CD4-positive, alpha-beta T cell treated with Interleukin-17A for 4 hours (primary cell): Measurements from ENCODE around the gene TRIM25.

Experiments used
- DNase-seq: peaks from one replicate; pipeline ENCODE4 v3.0.0-alpha.2; 2020; ENCODE audit warnings: mixed read lengths

Gene TRIM25

DNA sequence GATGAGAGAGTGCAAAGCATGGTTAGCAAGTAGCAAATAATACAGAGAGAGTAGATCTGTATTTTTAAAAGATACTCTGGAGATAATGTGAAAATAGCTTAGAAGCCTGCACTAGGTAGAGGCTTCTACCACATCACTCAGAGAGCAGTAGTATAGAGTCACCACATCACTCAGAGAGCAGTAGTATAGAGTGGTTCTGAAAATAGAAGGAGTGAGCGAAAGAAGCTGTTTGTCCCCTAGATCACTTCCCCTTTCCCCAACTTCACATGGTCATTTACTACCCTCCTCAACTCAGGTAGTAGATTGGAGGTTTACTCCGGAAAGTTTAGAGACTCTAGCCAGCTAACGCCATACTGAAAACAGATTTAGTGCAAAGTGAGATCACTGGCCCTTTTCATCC lies 62.8 kb downstream of the TRIM25 start:
- no peak for DNase-seq

DNA sequence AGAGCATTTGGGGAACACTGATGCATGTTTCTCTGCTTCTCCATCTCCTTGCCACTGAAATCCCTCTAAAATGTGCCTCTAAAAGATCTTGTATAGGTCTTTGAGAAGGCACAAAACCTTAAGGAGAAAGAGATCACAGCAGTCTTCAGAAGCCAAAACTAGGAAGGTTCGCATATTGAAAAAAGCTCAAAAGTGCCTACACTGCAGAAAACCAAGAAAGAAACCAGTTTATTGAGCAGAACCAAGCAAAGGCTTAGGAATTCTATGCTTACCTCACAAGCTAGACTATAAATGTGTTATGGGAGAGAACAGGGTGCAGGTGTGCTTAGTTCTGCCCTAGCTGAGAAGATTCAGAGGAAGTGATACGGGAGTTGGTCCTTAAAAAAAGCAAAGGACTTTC lies 63.3 kb downstream of the TRIM25 start:
- no peak for DNase-seq

DNA sequence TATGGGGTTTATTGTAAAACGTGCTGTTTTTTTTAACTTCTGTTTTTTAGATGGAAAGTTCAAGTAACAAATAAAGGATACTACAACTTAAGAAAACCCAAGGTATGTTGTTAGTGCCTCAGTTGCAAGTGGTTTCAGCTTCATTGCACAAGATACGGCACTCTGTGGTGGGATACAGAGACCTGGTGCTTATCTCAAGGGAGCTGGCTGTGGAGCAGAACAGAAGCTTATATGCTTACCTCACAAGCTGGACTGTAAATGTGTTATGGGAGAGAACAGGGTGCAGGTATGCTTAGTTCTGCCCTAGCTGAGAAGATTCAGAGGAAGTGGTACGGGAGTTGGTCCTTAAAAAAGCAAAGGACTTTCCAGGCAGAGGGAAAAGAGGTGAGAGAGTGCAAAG lies 64.7 kb downstream of the TRIM25 start:
- DNase-seq = no peak

DNA sequence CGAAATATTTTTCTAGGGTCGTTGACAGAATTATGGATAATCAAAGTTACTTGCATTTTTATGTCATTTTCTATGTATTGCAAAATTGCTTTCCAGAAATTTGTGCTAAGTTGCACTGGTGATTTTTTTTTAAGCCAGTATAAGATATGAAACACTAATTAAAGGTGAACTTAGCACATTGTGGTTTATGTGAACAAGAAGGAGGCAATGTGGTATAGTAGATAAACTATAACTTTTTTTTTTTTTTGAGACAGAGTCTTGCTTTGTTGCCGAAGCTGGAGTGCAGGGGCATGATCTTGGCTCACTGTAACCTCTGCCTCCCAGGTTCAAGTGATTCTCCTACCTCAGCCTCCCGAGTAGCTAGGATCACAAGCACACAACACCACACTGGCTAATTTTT lies 66.7 kb downstream of the TRIM25 start:
- DNase-seq = no peak

DNA sequence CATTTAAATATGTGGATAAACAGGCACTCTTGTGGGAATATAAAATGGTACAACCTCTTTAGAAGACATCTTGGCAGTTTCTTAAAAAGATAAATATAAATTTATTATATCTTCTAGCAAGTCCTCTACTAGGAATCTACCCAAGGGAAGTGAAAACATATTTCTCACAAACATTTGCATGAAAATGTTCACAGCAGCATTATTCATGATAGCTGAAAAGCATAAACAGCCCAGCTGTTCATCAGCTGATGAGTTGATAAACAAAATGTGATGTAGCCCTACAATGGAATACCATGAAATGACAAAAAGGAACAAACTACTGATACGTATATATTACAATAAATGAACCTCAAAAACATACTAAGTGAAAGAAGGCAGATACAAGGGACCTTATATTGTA lies 67.9 kb downstream of the TRIM25 start:
- DNase-seq = no peak

DNA sequence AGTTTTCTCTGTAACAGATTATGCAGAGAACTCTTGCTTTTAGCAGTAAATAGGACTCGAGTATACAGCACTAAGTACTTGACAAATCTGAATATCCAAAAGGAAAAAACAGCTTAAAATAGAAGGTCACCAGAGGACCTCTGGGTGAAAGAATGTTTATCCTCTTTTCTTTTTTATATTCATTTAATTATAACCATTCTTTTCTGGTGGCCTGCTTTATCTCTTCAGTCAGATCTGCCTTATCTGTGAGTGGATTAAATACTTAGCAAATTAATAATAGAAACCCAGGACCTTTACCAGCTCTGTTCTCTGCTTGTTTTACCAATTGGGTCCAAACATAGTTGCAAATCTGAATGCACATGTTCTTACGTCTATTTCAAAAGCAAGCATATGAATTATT lies 71.3 kb downstream of the TRIM25 start:
- DNase-seq = no peak

DNA sequence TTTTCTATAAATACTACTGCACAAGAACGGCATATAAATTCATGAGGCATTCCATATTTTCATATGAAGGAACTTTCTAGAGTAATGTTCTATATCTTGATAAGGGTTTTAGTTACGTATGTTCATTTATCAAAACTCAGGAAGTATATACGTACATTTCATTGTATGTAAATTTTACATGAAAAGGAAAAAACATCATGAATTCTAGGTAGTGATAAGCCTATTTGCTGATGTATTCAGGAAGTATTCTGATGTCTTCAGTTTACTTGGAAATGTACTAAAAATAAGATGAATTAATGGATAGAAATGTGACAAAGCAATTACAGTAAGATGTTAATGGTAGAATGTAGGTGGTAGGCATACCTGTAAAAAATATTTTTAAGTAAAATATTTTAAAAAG lies 75.2 kb downstream of the TRIM25 start:
- no peak for DNase-seq
